SK-N-SH treated with all-trans-retinoic acid at 6 μM for 48 hours (cell line): ENCODE measurements around the gene STRA6.

Experiments
- ATAC-seq: fragments of 200-7000 bp; cut with Tn5 transposase; 3 replicates; pipeline ENCODE4 v1.9.1; 2020; ENCODE audit warnings: mild to moderate bottlenecking, moderate library complexity
- BACH2 ChIP-seq: fragments of 250-450 bp; sonication (Bioruptor Pico); IDR thresholded peaks from 2 replicates; pipeline ENCODE4 v1.9.0; 2021; ENCODE audit warnings: mild to moderate bottlenecking, borderline replicate concordance
- CREB5 ChIP-seq: fragments of 250-450 bp; sonication (Bioruptor Pico); IDR thresholded peaks from 2 replicates; pipeline ENCODE4 v1.5.1; 2020; ENCODE audit warnings: low read depth, mild to moderate bottlenecking, moderate library complexity
- CSDC2 ChIP-seq: fragments of 250-450 bp; sonication (Bioruptor Pico); IDR thresholded peaks from 2 replicates; pipeline ENCODE4 v1.5.0; 2020; ENCODE audit warnings: mild to moderate bottlenecking, moderate library complexity
- GLIS3 ChIP-seq: fragments of 250-450 bp; sonication (Bioruptor Pico); IDR thresholded peaks from 2 replicates; pipeline ENCODE4 v1.5.0; 2020; ENCODE audit warnings: mild to moderate bottlenecking, moderate library complexity
- ISL1 ChIP-seq: fragments of 250-450 bp; sonication (Bioruptor Pico); IDR thresholded peaks from 2 replicates; pipeline ENCODE4 v2.1.2; 2022; ENCODE audit warnings: mild to moderate bottlenecking, moderate library complexity
- OSR1 ChIP-seq: fragments of 250-450 bp; sonication (Bioruptor Pico); IDR thresholded peaks from 2 replicates; pipeline ENCODE4 v1.8.0; 2022; ENCODE audit warnings: moderate library complexity, mild to moderate bottlenecking, inconsistent platforms
- PPARA ChIP-seq: fragments of 250-450 bp; sonication (Bioruptor Pico); IDR thresholded peaks from 2 replicates; pipeline ENCODE4 v1.5.0; 2020; ENCODE audit warnings: mild to moderate bottlenecking, borderline replicate concordance
- RARB ChIP-seq: fragments of 250-450 bp; sonication (Bioruptor Pico); IDR thresholded peaks from 2 replicates; pipeline ENCODE4 v1.8.0; 2021; ENCODE audit warnings: mild to moderate bottlenecking, moderate library complexity
- SNAI2 ChIP-seq: fragments of 250-450 bp; sonication (Bioruptor Pico); IDR thresholded peaks from 2 replicates; pipeline ENCODE4 v1.5.0; 2020; ENCODE audit warnings: mild to moderate bottlenecking, moderate library complexity
- TCF4 ChIP-seq: fragments of 250-450 bp; sonication (Bioruptor Pico); IDR thresholded peaks from 2 replicates; pipeline ENCODE4 v1.8.0; 2021; ENCODE audit warnings: mild to moderate bottlenecking, moderate library complexity, borderline replicate concordance
- TOX ChIP-seq: fragments of 250-450 bp; sonication (Bioruptor Pico); IDR thresholded peaks from 2 replicates; pipeline ENCODE4 v1.8.0; 2021; ENCODE audit warnings: mild to moderate bottlenecking, moderate library complexity, borderline replicate concordance
- TSHZ2 ChIP-seq: fragments of 250-450 bp; sonication (Bioruptor Pico); IDR thresholded peaks from 2 replicates; pipeline ENCODE4 v1.5.0; 2020; ENCODE audit warnings: mild to moderate bottlenecking, moderate library complexity
- ZFP3 ChIP-seq: fragments of 250-450 bp; sonication (Bioruptor Pico); IDR thresholded peaks from 2 replicates; pipeline ENCODE4 v1.5.0; 2020; ENCODE audit warnings: mild to moderate bottlenecking, moderate library complexity
- ZFP30 ChIP-seq: fragments of 450-650 bp; formaldehyde crosslinking; IDR thresholded peaks from 2 replicates; pipeline ENCODE4 v1.5.0; 2022; ENCODE audit warnings: mild to moderate bottlenecking, moderate library complexity
- ZNF565 ChIP-seq: fragments of 450-650 bp; formaldehyde crosslinking; conservative IDR thresholded peaks from 2 replicates; pipeline ENCODE4 v1.5.0; 2020; ENCODE audit warnings: low read depth, mild to moderate bottlenecking, moderate library complexity
- ZNF70 ChIP-seq: fragments of 450-650 bp; formaldehyde crosslinking; IDR thresholded peaks from 2 replicates; pipeline ENCODE4 v1.5.0; 2020; ENCODE audit warnings: mild to moderate bottlenecking, moderate library complexity
- ZNF8 ChIP-seq: fragments of 450-650 bp; formaldehyde crosslinking; IDR thresholded peaks from 2 replicates; pipeline ENCODE4 v1.5.0; 2020; ENCODE audit warnings: mild to moderate bottlenecking, moderate library complexity

The STRA6 gene

GRCh38 chr15:74245342-74245931, 42.9 kb upstream of the STRA6 start (continued):
- no peak for TF ChIP-seq RARB (CRISPR knock-in tag)
- peak; percentile 54; the same call in 1 of the 2 replicates for TF ChIP-seq TCF4 (CRISPR knock-in tag)
- TF ChIP-seq, all 23 proteins: peak for 4

GRCh38 chr15:74244822-74245341, 42.3 kb upstream of the STRA6 start:
- TF ChIP-seq ISL1 (CRISPR knock-in tag) (no peak), ZNF70 (CRISPR knock-in tag) (peak; percentile 94), CREB5 (CRISPR knock-in tag) (no peak)
- ATAC-seq: no peak

GRCh38 chr15:74243431-74243830, 40.8 kb upstream of the STRA6 start:
- ATAC-seq: no peak
- no peak for TF ChIP-seq ZNF565 (CRISPR knock-in tag)

GRCh38 chr15:74242441-74243185, 40.0 kb upstream of the STRA6 start:
- TF ChIP-seq TOX (no peak), SNAI2 (CRISPR knock-in tag) (no peak), GLIS3 (CRISPR knock-in tag) (no peak), TCF4 (CRISPR knock-in tag) (no peak), CSDC2 (CRISPR knock-in tag) (no peak), BACH2 (no peak), ZNF8 (CRISPR knock-in tag) (no peak), ZFP30 (CRISPR knock-in tag) (no peak)
- ATAC-seq: peak; percentile 33

- no peak for TF ChIP-seq OSR1 (CRISPR knock-in tag)
- no peak for TF ChIP-seq ZNF70 (CRISPR knock-in tag)
- no peak for TF ChIP-seq TSHZ2 (CRISPR knock-in tag)
- no peak for TF ChIP-seq BACH2
- TF ChIP-seq CREB5 (CRISPR knock-in tag): no peak
- no peak for TF ChIP-seq ISL1 (CRISPR knock-in tag)
- TF ChIP-seq PPARA: no peak
- no peak for TF ChIP-seq RARB (CRISPR knock-in tag)
- TF ChIP-seq ZFP30 (CRISPR knock-in tag): no peak
- no peak for TF ChIP-seq ZFP3 (CRISPR knock-in tag)
- TF ChIP-seq ZNF565 (CRISPR knock-in tag): no peak
- TF ChIP-seq CSDC2 (CRISPR knock-in tag): no peak
- TF ChIP-seq SNAI2 (CRISPR knock-in tag): no peak
- no peak for ATAC-seq
Observed at GRCh38 chr15:74240897-74241614, 38.5 kb upstream of the STRA6 start.
